Measurements from ENCODE around the gene UHRF2.
"Not testable (repeated sequence)": the region's sequence is repeated elsewhere in the genome, so short reads cannot be mapped to it uniquely, and the experiment has no call there.

UHRF2 gene

DNA sequence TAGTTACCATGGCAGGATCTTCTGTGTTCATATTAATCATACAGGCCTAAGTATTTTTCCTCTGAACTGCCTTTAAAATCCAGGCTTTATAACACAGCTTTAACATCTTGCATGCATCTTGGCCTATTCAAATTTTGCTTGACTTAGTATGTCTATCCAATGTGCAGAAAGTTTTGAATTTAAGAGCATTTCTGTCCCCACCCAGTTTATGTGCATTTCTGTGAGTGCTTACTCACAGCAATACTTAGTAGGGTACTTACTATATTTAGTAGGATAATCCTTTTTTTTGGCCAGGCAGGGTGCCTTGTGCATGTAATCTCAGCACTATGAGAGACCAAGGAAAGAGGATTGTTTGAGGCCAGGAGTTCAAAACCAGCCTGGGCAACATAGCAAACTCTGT, 18.0 kb downstream of the UHRF2 start:
- FAIRE-seq = no peak

DNA sequence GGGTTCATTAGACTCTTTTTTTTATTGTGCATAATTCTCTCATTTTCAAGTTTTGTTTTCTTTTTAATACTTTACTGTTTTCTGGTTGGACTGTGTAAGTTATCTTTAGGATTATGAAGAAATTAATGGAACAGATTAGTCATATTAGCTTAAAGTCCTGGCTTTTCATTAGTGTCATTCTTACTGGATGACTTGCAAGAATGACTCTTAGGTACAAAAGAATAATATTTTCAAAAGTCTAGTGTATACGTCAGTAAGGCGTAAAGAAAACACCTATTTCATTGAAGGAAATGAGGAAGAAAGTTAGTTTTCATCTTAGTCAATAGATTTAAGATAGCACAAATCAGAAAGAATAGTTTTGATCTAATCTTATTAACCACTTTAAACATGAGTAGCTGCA, 20.4 kb downstream of the UHRF2 start:
- no peak for FAIRE-seq

DNA sequence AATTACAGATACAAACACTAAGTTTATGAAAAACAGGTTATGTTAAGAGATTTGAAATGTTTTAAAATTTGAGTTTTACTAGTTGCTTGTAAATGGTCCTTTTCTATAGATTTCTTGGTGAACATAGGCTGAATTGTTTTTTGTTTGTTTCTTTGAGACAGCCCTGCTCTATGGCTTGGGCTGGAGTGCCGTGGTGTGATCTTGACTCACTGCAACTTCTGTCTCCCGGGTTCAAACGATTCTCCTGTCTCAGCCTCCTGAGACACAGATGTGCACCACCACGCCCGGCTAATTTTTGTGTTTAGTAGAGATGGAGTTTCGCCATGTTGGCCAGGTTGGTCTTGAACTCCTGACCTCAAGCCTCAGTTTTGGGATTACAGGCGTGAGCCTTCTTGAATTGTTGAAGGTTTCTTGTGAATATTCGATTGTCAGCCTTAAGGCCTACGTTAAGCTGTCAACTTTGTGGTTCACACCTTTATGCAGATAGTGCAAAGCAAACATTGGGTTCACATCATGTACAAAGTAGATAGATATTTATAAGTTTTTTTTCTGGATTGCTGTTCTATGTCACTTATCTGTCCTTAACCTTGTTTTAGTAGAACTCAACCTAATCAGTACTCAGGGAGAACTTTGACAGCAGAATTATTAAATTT, 26.2 kb downstream of the UHRF2 start:
- FAIRE-seq = no peak

DNA sequence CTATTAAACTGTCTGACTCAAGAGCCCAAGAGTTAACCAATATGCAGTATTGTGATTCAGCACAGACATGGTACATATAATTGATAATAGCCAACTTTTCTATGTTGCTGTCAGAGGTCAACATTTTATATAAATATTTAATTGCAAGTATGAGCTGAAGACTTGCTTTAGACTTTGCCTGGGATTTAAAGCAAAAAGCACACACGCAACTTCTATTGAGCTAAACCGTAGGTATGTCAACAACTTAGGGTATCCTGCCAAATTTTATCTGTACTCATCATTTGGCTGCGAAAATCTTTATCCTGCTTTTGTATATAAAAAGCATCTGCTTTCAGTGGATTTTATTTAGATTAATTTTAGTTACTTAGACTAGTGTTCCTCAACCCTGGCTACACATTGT, 27.4 kb downstream of the UHRF2 start:
- FAIRE-seq = no peak

DNA sequence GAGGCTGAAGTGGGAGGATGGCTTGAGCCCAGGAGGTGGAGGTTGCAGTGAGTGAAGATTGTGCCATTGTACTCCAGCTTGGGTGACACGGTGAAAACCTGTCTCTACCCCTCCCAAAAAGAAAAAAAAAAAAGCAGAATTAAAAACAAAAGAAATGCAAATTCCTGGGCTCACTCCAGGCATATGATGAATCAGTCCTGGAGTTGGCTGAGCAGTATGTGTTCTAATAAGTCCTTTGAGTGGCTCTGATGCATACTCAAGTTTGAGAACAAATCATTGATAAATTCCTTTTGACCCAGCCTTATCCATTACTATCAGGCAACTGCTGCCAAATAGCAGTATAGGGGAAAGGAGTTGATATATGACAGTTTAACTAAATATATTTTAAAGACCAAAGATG, 28.3 kb downstream of the UHRF2 start:
- FAIRE-seq = no peak

DNA sequence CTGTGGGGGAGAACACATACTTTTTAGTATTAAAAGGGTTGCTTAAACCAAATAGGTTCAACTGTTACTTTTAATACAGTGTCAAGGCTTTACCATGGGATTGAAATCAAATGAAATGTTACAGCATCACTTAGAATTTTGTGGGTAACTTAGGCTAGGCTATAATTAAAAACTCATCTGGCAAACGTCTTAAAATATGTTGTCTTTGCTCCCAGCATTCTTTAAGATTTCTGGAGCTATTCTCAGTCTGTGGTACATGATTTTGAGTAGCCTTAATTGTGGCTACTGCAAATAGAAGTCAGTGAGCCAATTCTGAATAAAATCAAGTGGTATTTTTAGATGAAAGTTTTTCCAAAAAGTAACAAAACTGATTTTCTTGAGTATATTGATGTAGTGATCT, 30.7 kb downstream of the UHRF2 start:
- no peak for FAIRE-seq

DNA sequence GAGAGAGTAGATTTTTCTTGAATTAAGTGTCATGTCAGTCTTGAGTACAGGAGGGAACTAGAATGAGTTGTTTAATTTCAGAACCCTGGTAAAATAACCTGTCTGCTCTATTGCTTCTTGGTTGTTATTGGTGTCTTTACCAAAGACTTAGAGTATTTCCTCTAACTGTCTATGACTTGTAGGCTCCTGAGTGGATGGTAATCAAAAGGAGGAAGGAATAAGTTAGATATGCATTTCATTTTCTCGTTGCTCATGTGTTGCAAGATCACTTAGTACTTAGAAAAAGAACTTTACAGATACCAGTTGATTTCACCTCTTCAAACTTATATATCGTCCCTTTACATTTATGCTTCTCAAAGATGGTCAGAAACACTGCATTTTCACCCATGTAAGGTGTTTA, 31.1 kb downstream of the UHRF2 start:
- no peak for FAIRE-seq

DNA sequence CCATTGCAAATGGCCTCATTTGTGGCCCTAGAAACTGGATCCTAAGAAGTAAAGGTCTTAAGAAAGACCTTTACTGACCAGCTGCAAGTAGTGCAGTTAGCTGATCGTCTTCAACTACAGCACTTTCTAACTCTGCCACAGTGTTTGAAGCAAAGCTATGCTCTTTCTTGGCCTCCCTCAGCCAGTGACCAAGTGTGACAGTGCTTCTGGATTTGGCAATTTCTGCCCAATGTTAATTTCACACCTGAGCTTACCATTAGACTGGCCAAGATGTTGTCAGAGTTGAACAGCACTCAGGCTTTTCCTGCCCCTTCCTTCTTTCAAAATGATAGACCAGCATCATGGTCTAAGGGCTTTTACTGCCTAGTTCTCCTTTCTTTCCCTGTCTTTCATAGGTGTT, 36.1 kb downstream of the UHRF2 start:
- FAIRE-seq = no peak

DNA sequence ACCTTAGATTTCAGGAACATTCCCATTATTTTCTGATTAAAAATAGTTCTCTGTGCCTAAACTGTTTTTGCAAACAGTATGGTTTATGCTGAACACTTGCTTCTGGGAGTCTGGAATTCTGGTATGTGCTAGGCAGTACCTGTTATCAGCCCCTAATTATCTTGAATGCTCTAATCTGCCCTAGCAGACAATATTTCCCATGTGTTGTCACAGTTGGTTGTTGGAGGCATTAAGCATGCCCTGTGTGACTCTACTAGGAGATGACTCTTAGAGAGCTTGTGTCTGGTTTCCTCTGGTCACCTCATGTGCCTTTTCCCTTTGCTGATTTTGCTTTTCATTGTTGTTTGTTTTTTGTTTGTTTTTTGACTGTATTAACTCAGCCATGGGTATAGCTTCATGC, 36.6 kb downstream of the UHRF2 start:
- no peak for FAIRE-seq

DNA sequence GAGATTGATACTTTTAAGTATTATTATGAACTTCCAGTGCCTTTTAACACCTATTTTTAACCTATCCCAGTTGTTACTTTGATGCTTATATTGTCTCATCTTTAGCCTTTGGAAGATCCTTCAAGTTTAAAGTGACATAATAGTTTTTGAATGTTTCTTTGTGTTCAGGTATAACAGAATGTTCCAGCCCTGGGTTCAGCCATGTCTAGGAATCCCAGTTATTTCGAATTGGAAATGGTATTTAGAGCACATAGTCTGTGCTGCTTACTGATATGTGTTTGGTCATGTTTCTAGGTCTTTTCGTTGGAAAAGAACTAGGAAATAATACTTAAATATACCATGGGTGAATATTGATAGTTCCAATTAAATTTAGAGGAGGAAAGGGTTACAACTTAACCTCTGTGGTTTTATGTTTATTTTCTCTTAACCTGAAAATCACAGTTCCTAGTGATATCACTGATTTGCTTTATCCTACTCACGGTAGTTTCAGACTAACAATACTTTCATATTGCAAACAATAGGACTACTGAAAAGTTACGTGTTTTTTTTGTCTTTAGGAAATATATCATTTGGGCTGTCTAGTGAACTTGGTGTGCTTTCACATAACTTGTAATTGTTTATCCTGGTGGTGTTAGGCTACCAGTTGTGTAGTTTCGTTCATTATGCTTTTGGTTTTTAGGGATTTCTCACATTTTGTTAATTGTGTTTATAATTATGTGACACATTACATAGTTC, 37.8 kb downstream of the UHRF2 start:
- FAIRE-seq = no peak

DNA sequence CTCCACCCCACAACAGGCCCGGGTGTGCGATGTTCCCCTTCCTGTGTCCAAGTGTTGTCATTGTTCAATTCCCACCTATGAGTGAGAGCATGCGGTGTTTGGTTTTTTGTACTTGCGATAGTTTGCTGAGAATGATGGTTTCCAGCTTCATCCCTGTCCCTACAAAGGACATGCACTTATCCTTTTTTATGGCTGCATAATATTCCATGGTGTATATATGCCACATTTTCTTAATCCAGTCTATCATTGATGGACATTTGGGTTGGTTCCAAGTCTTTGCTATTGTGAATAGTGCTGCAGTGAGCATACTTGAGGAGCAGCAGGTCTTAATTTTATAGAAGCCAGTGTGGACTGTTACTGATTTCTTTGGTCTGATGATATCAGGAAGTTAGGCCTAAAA, 42.3 kb downstream of the UHRF2 start:
- not testable (repeated sequence) for FAIRE-seq

DNA sequence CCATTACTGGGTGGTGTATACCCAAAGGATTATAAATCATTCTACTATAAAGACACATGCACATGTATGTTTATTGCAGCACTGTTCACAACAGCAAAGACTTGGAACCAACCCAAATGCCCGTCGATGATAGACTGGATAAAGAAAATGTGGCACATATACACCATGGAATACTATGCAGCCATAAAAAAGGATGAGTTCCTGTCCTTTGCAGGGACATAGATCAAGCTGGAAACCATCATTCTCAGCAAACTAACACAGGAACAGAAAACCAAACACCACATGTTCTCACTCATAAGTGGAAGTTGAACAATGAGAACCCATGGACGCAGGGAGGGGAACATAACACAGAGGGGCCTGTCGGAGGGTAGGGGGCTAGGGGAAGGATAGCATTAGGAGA, 45.7 kb downstream of the UHRF2 start:
- not testable (repeated sequence) for FAIRE-seq

DNA sequence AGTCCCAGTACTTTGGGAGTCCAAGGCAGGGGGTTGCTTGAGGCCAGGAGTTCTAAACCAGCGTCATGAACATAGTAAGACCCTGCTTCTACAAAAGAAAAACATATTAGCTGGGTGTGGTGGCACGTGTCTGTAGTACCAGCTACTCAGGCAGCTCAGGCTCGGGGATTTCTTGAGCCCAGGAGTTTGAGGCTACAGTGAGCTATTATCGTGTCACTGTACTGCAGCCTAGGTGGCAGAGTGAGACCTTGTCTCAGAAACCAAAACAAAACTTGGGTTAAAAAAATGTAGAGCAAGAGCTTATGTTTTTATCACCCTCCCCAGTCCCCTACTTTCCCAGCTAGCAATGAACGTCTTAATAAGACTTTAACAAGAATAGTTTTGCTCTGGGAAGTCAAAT, 46.7 kb downstream of the UHRF2 start:
- FAIRE-seq = no peak

DNA sequence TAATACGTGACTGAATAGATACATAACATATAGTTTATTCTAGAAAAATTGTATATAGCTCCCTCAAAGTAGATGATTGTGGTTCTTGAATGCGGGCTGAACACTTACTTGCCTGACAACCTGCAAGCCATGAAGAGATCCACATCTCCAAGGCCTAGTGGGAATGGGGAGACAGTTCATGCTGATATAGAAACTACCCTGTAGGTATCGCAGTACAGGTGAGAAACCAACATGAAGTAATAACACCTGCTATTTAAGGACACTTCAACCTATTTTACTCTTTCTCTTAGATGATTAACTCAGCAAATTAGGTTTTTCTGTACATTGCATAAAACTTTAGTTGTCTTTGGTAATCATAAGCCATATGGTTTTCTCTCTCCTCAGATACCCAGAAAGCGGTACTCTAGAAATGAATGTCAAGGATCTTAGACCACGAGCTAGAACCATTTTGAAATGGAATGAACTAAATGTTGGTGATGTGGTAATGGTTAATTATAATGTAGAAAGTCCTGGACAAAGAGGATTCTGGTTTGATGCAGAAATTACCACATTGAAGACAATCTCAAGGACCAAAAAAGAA, 47.3 kb downstream of the UHRF2 start:
- no peak for FAIRE-seq

DNA sequence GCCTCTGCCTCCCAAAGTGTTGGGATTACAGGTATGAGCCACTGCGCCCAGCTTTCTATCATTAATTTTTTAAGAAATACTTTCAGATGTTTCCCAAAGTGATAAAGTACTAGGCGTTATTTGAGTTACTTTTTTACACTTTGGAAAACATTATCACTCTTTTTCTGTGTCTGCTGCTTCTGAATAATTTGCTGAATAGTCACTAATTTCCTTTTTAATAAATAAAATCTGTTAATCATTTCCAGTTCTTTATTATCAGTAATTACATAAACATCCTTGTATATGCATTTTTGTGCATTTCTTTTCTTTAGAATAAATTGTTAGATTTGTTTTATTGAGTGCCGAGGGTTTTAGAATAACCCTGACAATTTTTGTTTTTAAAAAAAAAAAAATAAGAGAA, 48.6 kb downstream of the UHRF2 start:
- no peak for FAIRE-seq

DNA sequence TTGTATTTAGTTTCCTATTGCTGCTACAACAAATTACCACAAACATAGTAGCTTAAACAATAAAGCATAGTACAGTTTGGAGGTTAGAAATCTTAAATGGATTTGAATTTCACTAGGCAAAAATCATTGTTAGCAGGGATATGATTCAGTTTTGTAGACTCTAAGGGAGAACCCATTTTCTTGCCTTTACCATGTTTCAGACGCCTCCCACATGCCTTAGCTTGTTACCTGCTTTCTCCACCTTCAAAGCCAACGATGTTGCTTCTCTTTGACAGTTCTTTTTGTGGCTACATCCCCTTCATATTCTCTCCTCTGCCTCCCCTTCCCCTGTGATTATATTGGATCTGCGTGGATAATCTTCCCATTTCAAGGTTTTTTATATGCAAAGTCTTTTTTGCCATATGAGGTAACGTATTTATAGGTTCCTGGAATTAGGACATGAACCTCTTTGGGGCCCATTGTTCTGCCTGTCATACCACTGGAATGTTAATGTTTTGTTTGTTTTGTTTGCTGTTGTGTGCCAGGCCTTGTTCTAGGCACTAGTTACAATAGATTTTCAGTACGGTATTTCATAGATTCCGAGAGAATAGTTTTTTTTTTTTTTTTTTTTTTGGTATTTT, 54.1 kb downstream of the UHRF2 start:
- no peak for FAIRE-seq

DNA sequence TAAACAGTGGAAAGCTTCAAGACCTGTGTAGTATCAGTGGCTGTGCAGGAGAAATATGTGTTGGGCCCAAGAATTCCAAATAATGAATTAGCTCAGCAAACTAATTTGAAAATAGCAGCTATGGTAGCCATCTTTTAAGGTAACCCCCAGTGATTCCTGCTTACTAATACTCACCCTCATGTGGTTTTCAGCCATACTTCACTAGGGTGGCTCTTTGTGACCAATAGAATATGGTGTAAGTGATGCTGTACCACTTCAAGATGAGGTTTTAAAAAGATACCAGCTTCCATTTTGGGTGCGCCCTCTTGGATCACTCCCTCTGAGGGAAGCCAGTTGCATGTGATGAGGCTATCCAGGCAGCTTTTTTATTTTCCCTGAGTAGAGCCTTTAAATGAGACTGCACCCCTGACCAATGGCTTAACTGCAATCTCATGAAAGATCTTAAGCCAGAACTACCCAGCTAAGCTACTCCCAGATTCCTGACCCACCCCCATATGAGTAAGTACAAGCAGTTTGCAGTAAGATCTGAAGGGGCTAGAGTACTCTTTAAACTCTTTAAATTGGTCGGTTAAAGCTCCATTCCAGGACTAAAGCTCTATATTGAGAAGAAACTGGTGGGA, 58.3 kb downstream of the UHRF2 start:
- FAIRE-seq = no peak

DNA sequence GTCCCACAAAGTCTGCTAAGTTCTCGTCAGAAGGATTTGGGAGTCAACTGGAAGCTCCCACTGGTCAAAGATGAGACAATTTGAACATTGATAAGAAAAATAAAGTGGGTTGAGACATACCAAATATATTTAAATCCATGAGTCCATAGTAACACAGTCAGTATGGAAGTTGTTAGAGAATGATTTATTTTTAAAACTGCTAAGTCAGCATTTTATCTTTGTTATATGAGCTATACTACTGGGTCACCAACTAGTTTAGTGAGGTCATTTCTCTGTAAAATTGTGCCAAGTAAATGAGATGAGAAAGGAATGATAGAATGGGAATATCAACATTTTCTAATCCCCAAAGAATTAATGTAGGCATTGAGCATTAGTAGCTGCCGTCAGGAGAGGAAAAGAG, 60.2 kb downstream of the UHRF2 start:
- no peak for FAIRE-seq

DNA sequence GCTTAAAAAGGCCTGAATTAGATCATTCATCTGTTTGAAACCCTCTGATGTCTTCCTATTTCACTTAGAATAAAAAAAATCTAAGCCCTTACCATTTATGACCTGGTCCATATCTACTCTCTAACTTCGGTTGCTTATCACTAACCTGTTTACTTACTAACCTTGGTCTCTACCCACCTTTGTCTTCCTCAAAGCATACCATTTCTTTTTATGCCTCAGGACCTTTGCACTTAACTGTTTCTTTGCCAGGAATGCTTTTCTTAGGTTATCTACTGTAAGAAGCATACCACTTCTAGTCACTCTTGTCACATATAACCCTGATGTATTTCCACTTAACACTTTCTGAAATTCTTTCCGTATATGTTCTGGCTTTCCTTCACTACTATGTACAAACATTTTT, 67.0 kb downstream of the UHRF2 start:
- no peak for FAIRE-seq

DNA sequence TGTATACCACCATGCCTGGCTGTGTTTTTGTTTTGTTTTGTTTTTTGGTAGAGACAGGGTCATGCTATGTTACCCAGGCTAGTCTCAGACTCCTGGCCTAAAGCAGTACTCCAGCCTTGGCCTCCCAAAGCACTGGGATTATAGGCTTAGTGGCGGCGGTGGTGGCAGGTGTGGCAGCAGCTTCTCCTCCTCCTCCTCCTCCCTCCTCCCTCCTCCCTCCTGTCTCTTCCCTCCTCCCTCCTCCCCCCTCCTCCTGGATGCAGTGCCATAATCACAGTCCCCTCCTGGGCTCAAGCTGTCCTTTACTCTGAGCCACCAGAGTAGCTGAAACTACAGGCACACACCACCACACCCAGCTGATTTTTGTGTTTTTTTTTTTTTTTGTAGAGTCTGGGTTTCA, 71.2 kb downstream of the UHRF2 start:
- no peak for FAIRE-seq

DNA sequence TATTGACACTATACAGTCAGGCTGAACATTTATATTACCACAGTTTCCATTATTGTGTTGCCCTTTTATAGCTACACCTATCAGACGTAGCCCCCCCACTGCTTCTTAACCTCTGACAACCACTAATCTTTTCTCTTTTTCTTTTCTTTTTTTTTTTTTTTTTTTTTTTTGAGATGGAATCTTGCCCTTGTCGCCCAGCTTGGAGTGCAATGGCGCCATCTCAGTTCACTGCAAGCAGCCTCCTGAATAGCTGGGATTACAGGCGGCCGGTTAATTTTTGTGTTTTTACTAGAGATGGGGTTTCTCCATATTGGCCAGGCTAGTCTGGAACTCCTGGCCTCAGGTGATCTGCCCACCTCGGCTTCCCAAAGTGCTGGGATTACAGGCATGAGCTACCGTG, 75.4 kb downstream of the UHRF2 start:
- FAIRE-seq = no peak

DNA sequence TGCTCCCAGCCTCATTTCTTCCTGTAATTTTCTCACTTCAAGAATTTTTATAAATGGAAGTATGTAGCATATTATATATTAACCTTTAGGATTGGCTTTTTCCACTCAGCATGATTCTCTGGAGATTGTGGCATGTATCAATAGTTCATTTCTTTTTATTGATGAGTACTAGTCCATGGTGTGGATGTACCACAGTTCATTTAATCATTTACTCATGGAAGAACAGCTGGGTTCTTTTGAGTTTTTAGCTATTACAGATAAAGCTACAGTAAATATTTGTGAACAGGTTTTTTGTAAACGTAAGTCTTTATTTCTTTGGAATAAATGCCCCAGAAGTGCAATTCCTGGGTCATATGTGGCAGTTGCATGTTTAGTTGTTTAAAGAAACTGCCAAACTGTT, 76.1 kb downstream of the UHRF2 start:
- FAIRE-seq = no peak

DNA sequence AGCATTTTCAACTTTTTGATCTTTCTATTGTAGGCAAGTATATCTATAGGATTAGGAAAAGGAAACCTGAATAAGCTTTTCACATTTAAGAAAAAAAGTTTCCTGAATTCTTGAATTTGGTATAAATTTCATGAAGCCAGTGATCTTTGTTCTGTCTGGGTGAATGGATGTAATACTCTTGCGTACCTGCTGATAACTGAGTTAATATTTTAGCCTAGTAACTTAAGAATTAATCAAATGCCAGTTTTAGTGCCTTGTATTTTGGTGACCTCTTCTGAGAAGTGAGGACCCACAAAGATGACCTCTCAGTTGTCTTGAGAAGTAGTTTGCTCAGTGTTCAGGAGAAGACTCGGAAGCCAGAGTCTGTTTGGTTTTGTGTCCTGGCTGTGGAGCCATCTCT, 77.9 kb downstream of the UHRF2 start:
- FAIRE-seq = no peak

DNA sequence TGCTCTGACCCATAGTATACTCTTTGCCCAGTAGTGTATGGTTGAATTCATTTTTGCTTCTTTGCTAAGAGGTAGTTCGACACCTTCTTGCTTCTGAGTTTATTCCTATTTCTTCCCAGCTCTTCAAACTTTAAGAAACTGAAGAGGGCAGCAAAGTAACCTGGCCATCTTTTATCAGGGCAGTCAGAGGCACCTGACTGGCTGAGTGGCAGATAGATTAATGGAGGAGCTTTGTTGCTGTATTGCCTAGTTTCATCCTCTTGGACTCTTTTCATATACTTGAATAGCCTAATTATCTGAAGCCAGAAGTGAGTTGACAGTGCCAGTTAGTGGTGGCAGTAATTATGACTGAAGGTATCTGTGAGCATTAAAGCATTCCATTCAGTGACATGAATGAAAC, 82.5 kb downstream of the UHRF2 start:
- no peak for FAIRE-seq

Data from TTC549 (cell line).